AG10803 (cell line): ENCODE data around the gene FUT6.

Experiments used
- DNase-seq: peaks from one replicate; pipeline ENCODE4 v3.0.0; 2010; ENCODE audit warnings: low read depth
- H3K4me3 ChIP-seq: 2 replicates; pipeline ENCODE4 v1.5.1; 2011; ENCODE audit warnings: mild to moderate bottlenecking, low read length, control low read depth
- TF ChIP-seq, protein P1 (sequence below): conservative IDR thresholded peaks from 2 replicates; pipeline ENCODE4 v1.5.1; 2011; ENCODE audit warnings: mild to moderate bottlenecking, low read length, control low read depth, inconsistent platforms

Gene FUT6

DNA sequence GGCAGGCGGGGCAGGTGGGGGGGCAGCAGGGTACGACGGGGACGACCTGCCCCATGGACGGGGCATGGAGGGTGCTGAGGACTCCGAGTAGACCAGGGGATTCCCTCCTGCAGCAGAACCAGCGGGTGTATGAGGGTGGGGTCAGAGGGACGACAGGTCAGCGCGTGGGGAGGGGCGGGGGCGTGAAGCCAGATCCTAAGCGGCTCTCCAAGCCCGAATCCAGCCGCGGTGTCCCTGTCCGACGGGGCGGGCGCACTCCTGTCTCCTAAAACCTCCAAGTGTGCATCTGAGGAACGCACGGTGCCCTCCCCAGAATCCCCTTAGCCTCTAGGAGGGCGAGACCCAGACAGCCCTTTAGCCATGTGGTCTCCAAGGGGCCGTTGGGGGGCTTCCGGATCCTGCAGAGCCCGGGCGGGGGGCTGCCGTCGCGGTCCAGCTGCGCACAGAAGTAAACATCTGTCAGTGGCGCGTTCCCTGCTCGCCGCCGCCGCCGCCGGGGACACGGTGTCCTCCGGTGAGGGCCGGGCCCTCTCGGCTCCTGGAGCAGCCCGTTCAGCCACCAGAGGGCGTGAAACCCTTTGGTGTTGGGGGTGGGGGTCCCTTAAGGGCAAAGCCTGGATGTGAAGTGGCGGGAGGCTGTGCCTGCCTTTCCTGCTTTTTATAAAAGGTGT lies 33.9 kb downstream of the FUT6 start:
- peak; percentile 24 for DNase-seq
- TF ChIP-seq, protein P1, sequence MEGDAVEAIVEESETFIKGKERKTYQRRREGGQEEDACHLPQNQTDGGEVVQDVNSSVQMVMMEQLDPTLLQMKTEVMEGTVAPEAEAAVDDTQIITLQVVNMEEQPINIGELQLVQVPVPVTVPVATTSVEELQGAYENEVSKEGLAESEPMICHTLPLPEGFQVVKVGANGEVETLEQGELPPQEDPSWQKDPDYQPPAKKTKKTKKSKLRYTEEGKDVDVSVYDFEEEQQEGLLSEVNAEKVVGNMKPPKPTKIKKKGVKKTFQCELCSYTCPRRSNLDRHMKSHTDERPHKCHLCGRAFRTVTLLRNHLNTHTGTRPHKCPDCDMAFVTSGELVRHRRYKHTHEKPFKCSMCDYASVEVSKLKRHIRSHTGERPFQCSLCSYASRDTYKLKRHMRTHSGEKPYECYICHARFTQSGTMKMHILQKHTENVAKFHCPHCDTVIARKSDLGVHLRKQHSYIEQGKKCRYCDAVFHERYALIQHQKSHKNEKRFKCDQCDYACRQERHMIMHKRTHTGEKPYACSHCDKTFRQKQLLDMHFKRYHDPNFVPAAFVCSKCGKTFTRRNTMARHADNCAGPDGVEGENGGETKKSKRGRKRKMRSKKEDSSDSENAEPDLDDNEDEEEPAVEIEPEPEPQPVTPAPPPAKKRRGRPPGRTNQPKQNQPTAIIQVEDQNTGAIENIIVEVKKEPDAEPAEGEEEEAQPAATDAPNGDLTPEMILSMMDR, result peak; percentile 66
- H3K4me3 ChIP-seq, result no peak overlapping the region

DNA sequence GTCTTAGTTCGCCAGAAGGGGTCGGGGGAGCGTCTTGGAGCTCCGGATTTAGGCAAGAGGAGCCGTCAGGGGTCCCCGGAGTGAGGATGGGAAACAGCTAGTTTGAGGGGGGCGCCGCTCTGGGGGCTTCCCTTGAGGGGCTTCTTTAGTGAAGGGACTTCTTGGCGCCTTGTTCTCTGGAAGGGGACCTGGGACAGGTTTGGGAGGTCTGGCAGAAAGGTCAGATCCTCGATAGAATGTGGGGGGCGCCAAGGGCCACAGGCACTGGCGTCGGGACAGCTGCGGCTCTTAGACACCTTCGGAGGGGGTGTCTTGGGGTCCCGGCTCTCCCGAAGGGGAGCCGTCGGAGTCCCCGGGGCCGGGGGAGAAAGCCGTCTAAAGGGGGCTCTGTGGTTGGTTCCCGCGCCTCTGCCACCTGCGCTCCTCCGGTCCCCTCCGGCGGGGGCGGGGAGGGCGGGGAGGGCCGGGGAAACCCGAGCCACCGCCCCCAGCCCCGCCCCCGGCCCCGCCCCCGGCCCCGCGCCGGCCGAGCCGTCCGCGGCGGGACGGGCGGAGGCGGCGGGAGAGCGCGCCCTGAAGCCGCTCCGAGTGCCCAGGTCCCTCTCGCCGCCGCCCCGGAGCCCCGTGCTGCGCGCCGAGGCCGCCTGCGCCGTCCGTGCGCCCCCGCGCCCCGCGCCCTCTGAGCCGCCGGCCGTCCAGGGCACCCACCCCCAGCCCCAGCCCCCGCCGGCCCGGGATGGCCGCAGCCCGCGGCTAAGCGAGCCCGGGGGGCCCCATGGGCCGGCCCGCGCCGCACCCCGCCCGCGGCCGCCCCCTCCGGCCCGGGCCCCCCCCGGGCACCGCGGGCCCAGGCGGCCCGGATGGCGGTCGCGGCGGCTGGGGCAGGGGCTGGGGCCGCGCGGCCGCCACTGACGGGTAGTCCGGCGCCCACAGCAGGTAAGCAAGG lies 34.7 kb downstream of the FUT6 start, which contains the start of gene NRTN:
Gene NRTN, plus strand, starts transcription at position 552 of the 946 bp plus-strand sequence. CDS start 19,099 bp downstream, outside the sequence.
- H3K4me3 ChIP-seq, result no peak within 1 kb of the TSS; the same call in 1 of the 2 replicates
- TF ChIP-seq, protein P1, result no peak
- no peak for DNase-seq

DNA sequence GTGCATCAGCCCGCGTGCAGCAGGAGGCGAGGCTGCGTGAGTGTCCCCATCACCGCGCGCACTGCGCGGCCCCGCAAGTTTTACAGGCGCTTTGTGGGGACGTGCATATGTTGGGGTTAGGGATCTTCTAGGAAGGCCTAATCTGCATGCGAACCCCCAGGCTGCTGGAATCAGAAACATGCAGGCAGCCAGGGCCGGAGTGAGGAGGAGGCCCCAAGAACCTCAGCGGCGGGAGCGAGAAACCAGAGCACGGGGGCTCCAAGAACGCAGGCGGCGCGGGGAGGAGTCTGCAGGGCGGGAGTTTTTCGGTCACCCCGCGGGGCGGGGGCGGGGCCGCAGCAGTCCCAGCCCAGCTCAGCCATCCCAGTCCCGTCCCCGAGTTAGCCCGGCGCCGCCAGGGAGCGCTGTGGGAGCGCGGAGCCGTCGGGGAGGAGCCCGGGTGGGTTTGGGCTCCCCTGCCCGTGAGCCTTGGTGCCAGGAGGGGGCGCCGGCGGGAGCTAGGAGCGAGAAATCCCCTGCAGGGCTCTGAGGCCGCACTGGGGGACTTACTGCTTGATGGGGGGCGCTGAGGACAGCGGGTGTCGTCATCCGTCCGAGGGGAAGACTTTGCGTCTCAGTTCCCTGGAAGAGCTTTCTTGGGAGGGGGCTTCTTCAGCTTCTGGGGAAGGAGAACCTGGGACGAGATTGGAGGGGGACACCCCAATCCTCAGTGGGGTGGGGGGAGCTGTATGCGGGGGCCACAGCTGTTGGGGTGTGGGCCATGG lies 35.6 kb downstream of the FUT6 start:
- peak; percentile 70 for DNase-seq
- TF ChIP-seq, protein P1, result peak; percentile 74
- peak overlapping the region; percentile 45 for H3K4me3 ChIP-seq

DNA sequence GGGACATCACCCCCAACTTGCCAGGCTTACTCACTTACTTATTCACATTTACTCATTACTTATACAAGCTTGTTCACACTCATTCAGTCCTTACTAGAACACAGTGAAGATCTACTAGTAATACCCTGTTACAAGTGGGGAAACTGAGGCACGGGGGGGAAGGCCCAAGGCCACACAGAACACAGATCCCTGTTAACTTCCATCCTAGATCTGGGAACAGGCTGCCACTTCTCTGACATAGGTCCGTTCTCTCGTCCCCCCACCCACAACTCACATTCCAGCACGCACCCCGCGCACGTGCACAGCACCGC lies 36.1 kb downstream of the FUT6 start:
- TF ChIP-seq, protein P1, result no peak
- peak overlapping the region; percentile 45 for H3K4me3 ChIP-seq
- no peak for DNase-seq

DNA sequence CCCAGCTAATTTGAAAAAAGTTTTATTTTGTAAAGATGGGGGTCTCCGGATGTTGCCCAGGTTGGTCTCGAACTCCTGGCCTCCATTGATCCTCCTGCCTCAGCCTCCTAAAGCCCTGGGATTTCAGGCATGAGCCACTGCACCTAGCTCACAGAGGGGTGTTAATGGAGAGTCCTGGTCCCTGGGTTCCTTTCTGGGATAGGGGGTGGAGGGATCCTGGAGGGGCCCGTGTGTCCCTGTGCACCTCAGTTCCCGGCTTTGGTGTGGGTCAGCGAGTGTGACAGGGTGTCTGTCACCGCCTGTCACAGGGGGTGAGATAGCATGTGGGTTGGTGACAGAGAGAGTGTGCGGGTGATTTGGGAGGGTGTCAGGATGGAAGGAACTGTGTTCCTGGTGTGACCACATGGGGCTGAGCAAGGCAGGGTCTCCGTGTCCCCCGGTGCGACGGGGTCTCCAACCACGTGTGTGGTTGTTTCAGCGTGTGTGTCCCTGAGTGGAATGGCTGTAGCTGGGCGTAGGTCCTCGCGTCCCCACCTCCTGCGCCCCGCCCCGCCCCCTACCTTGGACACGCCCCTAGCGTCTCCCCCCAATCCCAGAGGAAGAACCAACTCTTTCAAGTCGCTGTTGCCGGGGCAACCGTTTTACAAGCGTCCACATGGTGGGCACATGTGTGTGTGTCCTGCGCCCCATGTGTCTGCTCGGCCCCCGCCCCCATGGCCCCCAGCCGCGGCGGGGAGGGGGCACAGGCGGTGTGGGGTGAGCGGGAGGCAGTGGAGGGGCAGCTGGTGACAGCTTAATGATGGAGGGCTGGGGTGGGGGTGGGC lies 37.5 kb downstream of the FUT6 start:
- H3K4me3 ChIP-seq, result no peak overlapping the region
- DNase-seq, result peak; percentile 48
- TF ChIP-seq, protein P1, result no peak

DNA sequence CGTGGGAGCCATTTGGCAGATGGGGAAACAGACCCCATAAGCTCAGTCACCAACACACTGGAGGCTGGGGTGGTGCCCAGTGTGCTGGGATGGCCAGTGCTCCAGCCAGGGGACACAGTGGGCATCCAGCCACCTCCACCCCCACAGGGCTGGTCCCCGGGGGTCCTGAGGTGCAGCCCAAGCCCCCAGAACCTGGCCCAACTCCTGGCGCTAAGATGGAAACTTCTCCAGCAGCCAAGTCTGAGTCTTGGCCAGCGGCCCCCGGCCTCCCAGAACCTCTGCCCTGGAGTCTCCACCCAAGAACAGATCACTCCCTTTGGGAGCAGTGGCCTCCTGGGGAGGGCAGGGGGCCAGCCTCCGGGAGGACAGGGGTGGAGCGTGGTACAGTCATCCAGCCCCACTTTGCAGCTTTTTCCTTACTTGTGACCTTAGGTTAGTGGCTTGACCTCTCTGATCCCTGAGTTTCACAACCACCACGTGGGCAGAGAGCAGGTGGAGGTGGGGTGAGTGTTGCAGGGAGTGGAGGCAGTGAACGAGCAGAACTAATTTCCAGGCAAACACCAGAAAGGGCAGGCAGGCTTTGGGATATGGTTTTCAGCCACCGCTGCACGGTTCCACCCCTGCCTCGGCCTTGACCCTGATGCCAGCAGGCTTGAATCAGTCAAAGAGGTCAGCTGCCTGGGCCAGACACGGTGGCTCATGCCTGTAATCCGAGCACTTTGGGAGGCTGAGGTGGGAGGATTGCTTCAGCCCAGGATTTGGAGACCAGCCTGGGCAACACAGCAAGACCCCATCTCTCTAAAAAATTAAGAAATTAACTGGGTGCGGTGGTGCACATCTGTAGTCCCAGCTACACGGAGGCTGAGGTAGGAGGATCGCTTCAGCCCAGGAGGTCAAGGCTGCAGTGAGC lies 38.9 kb downstream of the FUT6 start:
- TF ChIP-seq, protein P1, result no peak
- no peak overlapping the region for H3K4me3 ChIP-seq
- DNase-seq, result no peak
